Measurements from ENCODE around the gene GUCA1A.

DNA sequence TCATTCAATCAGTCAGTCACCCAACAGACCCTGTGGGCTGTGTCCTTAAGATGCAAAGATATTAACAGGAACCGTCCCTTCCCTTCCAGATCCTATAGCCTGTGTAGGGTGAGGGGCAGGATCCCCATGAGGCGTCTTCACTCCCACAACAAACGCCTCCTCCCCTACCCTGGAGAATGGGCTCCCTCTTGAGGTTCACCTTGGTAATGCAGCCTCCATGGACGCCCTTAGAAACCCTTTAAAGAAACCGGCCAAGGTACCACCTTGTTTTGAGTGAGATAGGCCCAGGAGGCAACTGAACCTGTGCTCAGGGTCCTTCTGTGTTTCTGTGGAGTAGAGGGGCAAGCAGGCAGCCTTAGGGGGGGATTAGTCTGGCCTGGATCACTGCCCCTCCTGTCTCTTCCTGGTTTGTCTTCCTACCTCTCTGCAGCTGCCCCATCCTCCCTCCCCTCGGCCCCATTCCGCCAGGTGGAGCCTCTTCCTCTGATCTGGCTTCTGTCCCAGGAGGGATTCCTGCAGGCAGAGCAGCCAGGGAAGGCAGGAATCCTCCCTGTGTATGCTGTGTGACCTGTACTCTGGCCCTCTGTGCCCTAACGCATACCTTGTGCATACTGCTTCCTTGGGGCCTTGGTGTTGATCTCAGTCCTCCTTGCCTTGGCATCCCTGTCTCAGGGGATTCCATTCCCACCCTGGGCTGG is 6.6 kb upstream of the GUCA1A start:
- TF ChIP-seq, protein P1, sequence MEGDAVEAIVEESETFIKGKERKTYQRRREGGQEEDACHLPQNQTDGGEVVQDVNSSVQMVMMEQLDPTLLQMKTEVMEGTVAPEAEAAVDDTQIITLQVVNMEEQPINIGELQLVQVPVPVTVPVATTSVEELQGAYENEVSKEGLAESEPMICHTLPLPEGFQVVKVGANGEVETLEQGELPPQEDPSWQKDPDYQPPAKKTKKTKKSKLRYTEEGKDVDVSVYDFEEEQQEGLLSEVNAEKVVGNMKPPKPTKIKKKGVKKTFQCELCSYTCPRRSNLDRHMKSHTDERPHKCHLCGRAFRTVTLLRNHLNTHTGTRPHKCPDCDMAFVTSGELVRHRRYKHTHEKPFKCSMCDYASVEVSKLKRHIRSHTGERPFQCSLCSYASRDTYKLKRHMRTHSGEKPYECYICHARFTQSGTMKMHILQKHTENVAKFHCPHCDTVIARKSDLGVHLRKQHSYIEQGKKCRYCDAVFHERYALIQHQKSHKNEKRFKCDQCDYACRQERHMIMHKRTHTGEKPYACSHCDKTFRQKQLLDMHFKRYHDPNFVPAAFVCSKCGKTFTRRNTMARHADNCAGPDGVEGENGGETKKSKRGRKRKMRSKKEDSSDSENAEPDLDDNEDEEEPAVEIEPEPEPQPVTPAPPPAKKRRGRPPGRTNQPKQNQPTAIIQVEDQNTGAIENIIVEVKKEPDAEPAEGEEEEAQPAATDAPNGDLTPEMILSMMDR (conservative IDR thresholded peaks at IDR 0.05; ENCODE audit: low read length), result peak; percentile 91
- no peak for TF ChIP-seq EZH2phosphoT487 (IDR thresholded peaks at IDR 0.05; ENCODE audit: borderline replicate concordance, low read depth, low read length)
